GM12878 (cell line): ENCODE results near the gene BSND. TPM values are rescaled to one million over a fixed set of nuclear protein-coding genes. Genes with fewer than 3 reads are reported as not detected.

Source experiments
- ATAC-seq: fragments of 200-7000 bp; cut with Tn5 transposase; 3 replicates; pipeline ENCODE4 v1.9.1; 2020; ENCODE audit warnings: mild to moderate bottlenecking, moderate library complexity
- BruUV-seq: library from RNA; stranded (reverse); fragments of 400-500 nt; replicated peaks from 2 replicates; lab custom pipeline; 2021; lab: Mats Ljungman, UMichigan
- CTCF ChIA-PET: fragments of 300-600 bp; sonication (Branson Sonifier 250); formaldehyde crosslinking; extraction: SDS; loops from one replicate; lab custom pipeline; 2021; ENCODE audit warnings: inconsistent platforms; lab: Yijun Ruan, JAX
- POLR2A ChIA-PET: fragments of 350-600 bp; formaldehyde crosslinking; extraction: SDS; loops from one replicate; lab custom pipeline; 2021; ENCODE audit warnings: inconsistent platforms; lab: Charles Lee
- RAD21 ChIA-PET: fragments of 300-600 bp; sonication (Branson Sonifier 250); formaldehyde crosslinking; loops from one replicate; lab custom pipeline; 2023; ENCODE audit warnings: antibody characterized with exemption; ENCODE audit not compliant: unreplicated experiment; lab: Charles Lee
- SMC1A ChIA-PET: fragments of 300-600 bp; sonication (Branson Sonifier 250); formaldehyde crosslinking; loops from one replicate; lab custom pipeline; 2023; ENCODE audit not compliant: unreplicated experiment, uncharacterized antibody; lab: Charles Lee
- DNase-seq: peaks from one replicate; pipeline ENCODE4 v3.0.0-alpha.2; 2011; ENCODE audit warnings: low read depth, low spot score
- FAIRE-seq: peaks from 3 replicates; lab custom pipeline; 2011; peaks lifted over from hg19 to GRCh38; lab: Jason Lieb, UNC
- H2AFZ ChIP-seq: 2 replicates; pipeline ENCODE4 v1.6.0; 2011; ENCODE audit warnings: low read depth, low read length, control low read depth; ENCODE audit not compliant: control insufficient read depth
- H3K27ac ChIP-seq: 2 replicates; pipeline ENCODE4 v1.5.1; 2011; ENCODE audit warnings: control low read depth; ENCODE audit not compliant: control insufficient read depth, insufficient read depth
- H3K27me3 ChIP-seq, 2 experiments: replicated peaks in 1 of 2; 2 replicates each; pipeline versions ENCODE4 v1.6.0 to v1.6.1; 2011; ENCODE audit warnings: low read length in 1 of 2; ENCODE audit not compliant: control insufficient read depth in 2 of 2, insufficient read depth in 2 of 2
- H3K36me3 ChIP-seq, 2 experiments: 2 replicates each; pipeline ENCODE4 v1.5.1; 2011; ENCODE audit warnings: low read length in 1 of 2; ENCODE audit not compliant: control insufficient read depth in 2 of 2, insufficient read depth in 2 of 2
- H3K4me1 ChIP-seq: 2 replicates; pipeline ENCODE4 v1.6.1; 2011; ENCODE audit warnings: mild to moderate bottlenecking, low read length, moderate library complexity, mixed read lengths; ENCODE audit not compliant: control insufficient read depth, insufficient read depth
- H3K4me2 ChIP-seq: 2 replicates; pipeline ENCODE4 v1.6.0; 2011; ENCODE audit warnings: control low read depth; ENCODE audit not compliant: control insufficient read depth, insufficient read depth
- H3K4me3 ChIP-seq: fragments of 200-600 bp; sonication (generic); 2 replicates; pipeline ENCODE4 v1.5.1; 2016
- H3K79me2 ChIP-seq: 2 replicates; pipeline ENCODE4 v1.6.0; 2011; ENCODE audit warnings: low read length; ENCODE audit not compliant: control insufficient read depth, insufficient read depth
- H3K9ac ChIP-seq: 2 replicates; pipeline ENCODE4 v1.8.0; 2011; ENCODE audit warnings: low read length, control low read depth, mixed read lengths; ENCODE audit not compliant: control insufficient read depth, insufficient read depth
- H3K9me3 ChIP-seq: replicated peaks from 3 replicates; pipeline ENCODE4 v1.5.1; 2011; ENCODE audit warnings: mild to moderate bottlenecking, low read length; ENCODE audit not compliant: control insufficient read depth, insufficient read depth
- H4K20me1 ChIP-seq: 2 replicates; pipeline ENCODE4 v1.6.0; 2011; ENCODE audit not compliant: control insufficient read depth, insufficient read depth
- BCL11A ChIP-seq: IDR thresholded peaks from 2 replicates; pipeline ENCODE4 v1.6.1; 2011; ENCODE audit warnings: low read depth, low read length
- CUX1 ChIP-seq: IDR thresholded peaks from 2 replicates; pipeline ENCODE4 v1.6.1; 2012; ENCODE audit warnings: improper control_type of control experiment, low read depth, low read length; ENCODE audit not compliant: insufficient replicate concordance
- EP300 ChIP-seq, 2 experiments: fragments of 150-350 bp in 1 of 2; IDR thresholded peaks; 2 replicates each; pipeline ENCODE4 v1.6.1; 2011 to 2012; ENCODE audit warnings: low read depth in 2 of 2, low read length in 2 of 2, borderline replicate concordance in 1 of 2, improper control_type of control experiment in 1 of 2, inconsistent platforms in 1 of 2; ENCODE audit not compliant: control insufficient read depth in 1 of 2
- MEF2A ChIP-seq: IDR thresholded peaks from 2 replicates; pipeline ENCODE4 v1.6.1; 2011; ENCODE audit warnings: low read depth, mild to moderate bottlenecking, low read length, moderate library complexity; ENCODE audit not compliant: insufficient read depth
- RUNX3 ChIP-seq: IDR thresholded peaks from 2 replicates; pipeline ENCODE4 v1.6.1; 2012; ENCODE audit warnings: low read length, inconsistent platforms
- SMAD1 ChIP-seq: fragments of 450-650 bp; IDR thresholded peaks from 2 replicates; pipeline ENCODE4 v1.6.1; 2018; ENCODE audit warnings: mild to moderate bottlenecking, low read depth; ENCODE audit not compliant: partially characterized antibody
- STAT1 ChIP-seq: fragments of 450-650 bp; conservative IDR thresholded peaks from 2 replicates; pipeline ENCODE4 v1.6.1; 2014; ENCODE audit warnings: antibody characterized with exemption, mild to moderate bottlenecking
- TCF7 ChIP-seq: IDR thresholded peaks from 2 replicates; pipeline ENCODE4 v1.6.1; 2014; ENCODE audit warnings: antibody characterized with exemption, borderline replicate concordance
- WGBS: methylation state at CpG from one replicate; pipeline ENCODE4 v1.1.6; 2016; ENCODE audit warnings: low lambda C conversion rate; ENCODE audit not compliant: insufficient replicate concordance, insufficient coverage; ENCODE audit errors: missing lambda C conversion rate; 5-methylcytosine and 5-hydroxymethylcytosine counted together
- in situ Hi-C: fragments of 300-500 bp; cut with MboI; formaldehyde crosslinking; loops from 9 replicates; pipeline ENCODE4 v1.14.3; 2018; ENCODE audit warnings: mixed read lengths
- intact Hi-C: fragments of 100-400 bp; cut with micrococcal nuclease; formaldehyde crosslinking; loops from one replicate; pipeline ENCODE4 v1.14.2; 2022; ENCODE audit not compliant: unreplicated experiment
- polyA plus RNA-seq, 11 experiments: library from polyadenylated mRNA; depleted of rRNA in 4 of 11; unstranded in 6 of 11; stranded (reverse) in 5 of 11; fragments of >200 nt; fragmentation: Nextera tagmentation in 4 of 11; fragmentation: Illumina TruSeq in 1 of 11; extraction: Ambion mirVana in 4 of 11; extraction: Trizol in 1 of 11; gene quantifications; 1 replicate in 1 of 11; 2 replicates in 10 of 11; pipeline versions ENCODE4 v1.2.1 to v1.2.3, GENCODE V29; 2011 to 2016; ENCODE audit warnings: inconsistent platforms in 2 of 11, missing spikeins in 2 of 11, low read depth in 1 of 11
- total RNA-seq, 4 experiments: library from RNA; depleted of rRNA in 3 of 4; stranded (reverse); fragments of >200 nt in 3 of 4; fragmentation: Illumina TruSeq in 1 of 4; extraction: Trizol in 1 of 4; gene quantifications; 2 replicates each; pipeline versions ENCODE4 v1.2.1 to v1.2.3, GENCODE V29; 2013 to 2021
- TF ChIP-seq, protein P1 (sequence below): fragments of 450-650 bp; IDR thresholded peaks from 2 replicates; pipeline ENCODE4 v1.6.1; 2017; ENCODE audit warnings: mild to moderate bottlenecking, moderate library complexity

The BSND gene
- total and polyA plus RNA-seq, 10 of the 15 experiments (the other 5 are each of a cell fraction or from before 2014, with no cell fraction given), result not detected

DNA sequence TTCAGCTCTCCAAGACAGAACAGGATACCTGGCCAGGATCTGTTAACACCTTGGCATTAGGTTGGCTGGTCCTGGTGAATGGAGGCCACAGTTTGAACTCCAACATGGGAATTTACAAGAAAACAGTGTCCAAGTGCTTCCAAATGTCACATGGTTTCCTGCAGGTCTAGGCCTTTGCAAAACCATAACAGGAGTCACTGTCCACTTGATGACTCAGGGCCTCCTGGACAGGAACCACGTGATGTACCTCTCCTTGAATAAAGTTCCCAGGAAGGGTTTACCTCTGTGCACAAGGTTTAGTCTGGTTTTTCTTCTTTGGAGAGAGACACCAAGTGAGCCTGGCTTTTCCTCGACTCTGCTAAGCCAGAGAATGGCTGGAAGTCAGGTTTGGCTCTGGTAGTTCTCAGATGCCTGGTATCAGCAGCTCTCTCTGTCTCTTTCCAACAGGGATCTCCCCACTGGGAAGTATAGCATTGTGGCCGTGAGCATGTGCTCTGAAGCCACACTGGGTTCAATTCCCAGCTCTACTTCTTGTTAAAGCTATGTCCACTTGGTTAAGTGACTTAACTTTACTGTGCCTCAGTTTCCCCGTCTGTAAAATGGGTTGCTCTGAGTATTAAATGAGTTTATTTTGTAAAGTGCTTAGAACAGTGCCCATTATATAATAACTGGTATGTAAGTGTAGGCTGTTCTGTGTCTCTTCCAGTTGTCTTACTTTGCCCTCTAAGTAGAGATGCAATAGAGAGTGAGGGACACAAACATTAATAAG, 45.6 kb upstream of the BSND start:
- in situ Hi-C loops, result loop anchor here (5.0 kb wide), 1 partner anchor 44 kb away; the partner anchor contains the start of gene BSND
- no peak for ATAC-seq
- no peak for TF ChIP-seq RUNX3
- no peak for TF ChIP-seq SMAD1
- no peak for TF ChIP-seq BCL11A
- no peak for TF ChIP-seq CUX1
- no peak for TF ChIP-seq STAT1
- TF ChIP-seq, protein P1, sequence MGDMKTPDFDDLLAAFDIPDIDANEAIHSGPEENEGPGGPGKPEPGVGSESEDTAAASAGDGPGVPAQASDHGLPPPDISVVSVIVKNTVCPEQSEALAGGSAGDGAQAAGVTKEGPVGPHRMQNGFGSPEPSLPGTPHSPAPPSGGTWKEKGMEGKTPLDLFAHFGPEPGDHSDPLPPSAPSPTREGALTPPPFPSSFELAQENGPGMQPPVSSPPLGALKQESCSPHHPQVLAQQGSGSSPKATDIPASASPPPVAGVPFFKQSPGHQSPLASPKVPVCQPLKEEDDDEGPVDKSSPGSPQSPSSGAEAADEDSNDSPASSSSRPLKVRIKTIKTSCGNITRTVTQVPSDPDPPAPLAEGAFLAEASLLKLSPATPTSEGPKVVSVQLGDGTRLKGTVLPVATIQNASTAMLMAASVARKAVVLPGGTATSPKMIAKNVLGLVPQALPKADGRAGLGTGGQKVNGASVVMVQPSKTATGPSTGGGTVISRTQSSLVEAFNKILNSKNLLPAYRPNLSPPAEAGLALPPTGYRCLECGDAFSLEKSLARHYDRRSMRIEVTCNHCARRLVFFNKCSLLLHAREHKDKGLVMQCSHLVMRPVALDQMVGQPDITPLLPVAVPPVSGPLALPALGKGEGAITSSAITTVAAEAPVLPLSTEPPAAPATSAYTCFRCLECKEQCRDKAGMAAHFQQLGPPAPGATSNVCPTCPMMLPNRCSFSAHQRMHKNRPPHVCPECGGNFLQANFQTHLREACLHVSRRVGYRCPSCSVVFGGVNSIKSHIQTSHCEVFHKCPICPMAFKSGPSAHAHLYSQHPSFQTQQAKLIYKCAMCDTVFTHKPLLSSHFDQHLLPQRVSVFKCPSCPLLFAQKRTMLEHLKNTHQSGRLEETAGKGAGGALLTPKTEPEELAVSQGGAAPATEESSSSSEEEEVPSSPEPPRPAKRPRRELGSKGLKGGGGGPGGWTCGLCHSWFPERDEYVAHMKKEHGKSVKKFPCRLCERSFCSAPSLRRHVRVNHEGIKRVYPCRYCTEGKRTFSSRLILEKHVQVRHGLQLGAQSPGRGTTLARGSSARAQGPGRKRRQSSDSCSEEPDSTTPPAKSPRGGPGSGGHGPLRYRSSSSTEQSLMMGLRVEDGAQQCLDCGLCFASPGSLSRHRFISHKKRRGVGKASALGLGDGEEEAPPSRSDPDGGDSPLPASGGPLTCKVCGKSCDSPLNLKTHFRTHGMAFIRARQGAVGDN, result no peak
- TF ChIP-seq EP300 (IDR thresholded peaks at IDR 0.05; ENCODE audit: borderline replicate concordance in 1 of 2, control insufficient read depth in 1 of 2, low read depth in 2 of 2, low read length in 2 of 2), result no peak
- TF ChIP-seq TCF7, result no peak
- TF ChIP-seq MEF2A, result no peak

More for the DNA sequence above, 45.6 kb upstream of the BSND start:
- Histone ChIP-seq H3K9me3 (no peaks in the 10 kb centered on the region; the same call in 2 of the 3 replicates), H3K9ac (no peak overlapping the region), H3K4me1 (no peaks in the 10 kb centered on the region), H2AFZ (no peak overlapping the region), H3K79me2 (no peaks in the 10 kb centered on the region), H3K36me3 (no peaks in the 10 kb centered on the region), H3K4me2 (no peak overlapping the region), H3K27ac (no peak overlapping the region), H3K27me3 (no peaks in the 10 kb centered on the region), H3K4me3 (no peak overlapping the region), H4K20me1 (no peaks in the 10 kb centered on the region)
- intact Hi-C loops, result no loop called here
- RAD21 ChIA-PET, result interaction anchor here (0.9 kb wide), 1 partner anchor 9 kb away, joined by 3 read pairs; no protein-coding TSS in a partner anchor
- 6% methylated on average over 4 of the region's 4 CpGs for WGBS
- POLR2A ChIA-PET, result no interaction called here
- CTCF ChIA-PET, result interaction anchor here (1.3 to 11.9 kb wide), 4 partner anchors 8 to 68 kb away, joined by 3 to 436 read pairs (median 6); partner anchors contain the start of gene BSND
- DNase-seq (no peak), FAIRE-seq (no peak)
- no TSS peak for BruUV-seq
- SMC1A ChIA-PET, result interaction anchor here (1.4 to 1.7 kb wide), 2 partner anchors 49 to 69 kb away, joined by 3 to 6 read pairs; no protein-coding TSS in a partner anchor
